Sigmoid colon (tissue), 3 donors: ENCODE measurements around the gene BRD8.

ENCODE experiments used
- CTCF ChIP-seq, 4 experiments: fragments of 450-650 bp in 3 of 4; fragments of 200-600 bp in 1 of 4; IDR thresholded peaks; one replicate each; pipeline ENCODE4 v1.5.1; 2016 to 2019; ENCODE audit warnings: antibody characterized with exemption in 4 of 4, mild to moderate bottlenecking in 3 of 4, moderate library complexity in 2 of 4
- POLR2A ChIP-seq, 2 donors: fragments of 450-650 bp; IDR thresholded peaks; one replicate each; pipeline ENCODE4 v1.6.1; 2016; ENCODE audit warnings: antibody characterized with exemption in 2 of 2, mild to moderate bottlenecking in 2 of 2, moderate library complexity in 2 of 2

GRCh38 chr5:138102454-138103318 is 75.7 kb downstream of the BRD8 start:
- no peak for TF ChIP-seq CTCF (IDR thresholded peaks at IDR 0.05)
- TF ChIP-seq POLR2A (IDR thresholded peaks at IDR 0.05): no peak
